ENCODE measurements around the gene MAML3.
A peak's percentile ranks its signal among the peaks of the same experiment; 100 is the strongest.

MAML3 gene

GRCh38 chr4:140053185-140053584 lies 100.8 kb downstream of the MAML3 start:
- no peak for TF ChIP-seq CTCF (conservative IDR thresholded peaks at IDR 0.05)
- no peak overlapping the region for H3K27ac ChIP-seq

GRCh38 chr4:140052050-140052449 lies 101.9 kb downstream of the MAML3 start:
- peak overlapping the region; percentile 99 for H3K27ac ChIP-seq
- TF ChIP-seq CTCF (conservative IDR thresholded peaks at IDR 0.05) = peak; percentile 65

- TF ChIP-seq CTCF (conservative IDR thresholded peaks at IDR 0.05) = peak; percentile 50
- peak overlapping the region; percentile 99 for H3K27ac ChIP-seq
These were observed 103.9 kb downstream of the MAML3 start for GRCh38 chr4:140049849-140050637.

- H3K27ac ChIP-seq = peak overlapping the region; percentile 99
- no peak for TF ChIP-seq CTCF (conservative IDR thresholded peaks at IDR 0.05)
These were observed 104.7 kb downstream of the MAML3 start for GRCh38 chr4:140049024-140049848.

GRCh38 chr4:140048419-140048995 lies 105.5 kb downstream of the MAML3 start:
- TF ChIP-seq CTCF (conservative IDR thresholded peaks at IDR 0.05) = no peak
- H3K27ac ChIP-seq = peak overlapping the region; percentile 99

- TF ChIP-seq CTCF (conservative IDR thresholded peaks at IDR 0.05) = no peak
- H3K27ac ChIP-seq = peak overlapping the region; percentile 99
These were observed 106.2 kb downstream of the MAML3 start for GRCh38 chr4:140047786-140048185.

- TF ChIP-seq CTCF (conservative IDR thresholded peaks at IDR 0.05) = no peak
- peak overlapping the region; percentile 99 for H3K27ac ChIP-seq
These were observed 106.9 kb downstream of the MAML3 start for GRCh38 chr4:140047017-140047640.

Measured in VCaP (cell line).